ENCODE data around the gene PPP2R2D.
"Not testable (repeated sequence)": the region's sequence is repeated elsewhere in the genome, so short reads cannot be mapped to it uniquely, and the experiment has no call there.

PPP2R2D gene

DNA sequence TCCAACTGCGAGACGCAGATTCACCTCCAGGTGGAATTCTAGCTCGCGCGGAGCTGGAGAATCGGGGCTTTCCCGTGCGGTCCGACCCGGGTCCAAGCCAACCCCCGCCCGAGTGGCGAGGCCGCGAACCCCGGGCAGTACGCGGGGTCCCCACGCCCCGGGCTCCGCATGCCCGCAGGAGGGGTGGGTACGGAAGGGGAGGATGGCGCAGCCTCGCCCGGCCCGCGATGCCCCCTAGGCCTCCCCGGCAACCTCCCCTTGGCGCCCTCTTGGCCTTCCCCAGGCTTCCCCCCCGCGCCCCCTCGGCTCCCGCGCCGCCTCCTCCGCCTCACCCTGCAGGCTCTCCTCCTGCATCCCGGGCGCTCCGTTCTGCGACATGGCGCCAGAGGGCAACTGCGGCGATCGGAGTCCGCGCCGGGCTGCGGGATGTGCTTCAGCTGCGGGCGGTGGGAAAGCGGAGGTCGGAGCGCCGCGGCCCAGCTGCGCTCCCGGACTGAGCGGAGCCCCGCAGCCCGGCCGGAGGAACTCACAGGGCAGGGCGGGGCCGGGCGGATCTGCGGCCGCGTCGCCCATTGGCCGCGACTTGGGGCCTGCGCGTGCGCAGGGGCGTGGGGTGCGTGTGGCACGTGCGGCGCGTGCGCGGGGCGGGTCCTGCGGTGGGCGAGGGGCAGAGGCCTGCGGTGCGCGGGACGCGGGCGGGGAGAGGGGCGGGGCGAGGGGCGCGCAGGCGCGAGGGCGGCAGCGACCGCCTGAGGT is 80.8 kb downstream of the PPP2R2D start, which contains the start of gene BNIP3:
BNIP3 (minus strand) TSS at position 495 of the 756 bp plus-strand sequence; CDS start at position 378, 117 bp downstream.
- peak within 1 kb of the TSS; percentile 71 for H3K4me3 ChIP-seq (ENCODE audit: low read depth, low read length)
- H3K27me3 ChIP-seq (replicated peaks): no peaks in the 10 kb centered on the region
- peak; percentile 74 for DNase-seq
- TF ChIP-seq, protein P1, sequence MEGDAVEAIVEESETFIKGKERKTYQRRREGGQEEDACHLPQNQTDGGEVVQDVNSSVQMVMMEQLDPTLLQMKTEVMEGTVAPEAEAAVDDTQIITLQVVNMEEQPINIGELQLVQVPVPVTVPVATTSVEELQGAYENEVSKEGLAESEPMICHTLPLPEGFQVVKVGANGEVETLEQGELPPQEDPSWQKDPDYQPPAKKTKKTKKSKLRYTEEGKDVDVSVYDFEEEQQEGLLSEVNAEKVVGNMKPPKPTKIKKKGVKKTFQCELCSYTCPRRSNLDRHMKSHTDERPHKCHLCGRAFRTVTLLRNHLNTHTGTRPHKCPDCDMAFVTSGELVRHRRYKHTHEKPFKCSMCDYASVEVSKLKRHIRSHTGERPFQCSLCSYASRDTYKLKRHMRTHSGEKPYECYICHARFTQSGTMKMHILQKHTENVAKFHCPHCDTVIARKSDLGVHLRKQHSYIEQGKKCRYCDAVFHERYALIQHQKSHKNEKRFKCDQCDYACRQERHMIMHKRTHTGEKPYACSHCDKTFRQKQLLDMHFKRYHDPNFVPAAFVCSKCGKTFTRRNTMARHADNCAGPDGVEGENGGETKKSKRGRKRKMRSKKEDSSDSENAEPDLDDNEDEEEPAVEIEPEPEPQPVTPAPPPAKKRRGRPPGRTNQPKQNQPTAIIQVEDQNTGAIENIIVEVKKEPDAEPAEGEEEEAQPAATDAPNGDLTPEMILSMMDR (IDR thresholded peaks at IDR 0.05; ENCODE audit: low read depth, low read length, missing control alignments): peak; percentile 11
- no peaks in the 10 kb centered on the region for H3K36me3 ChIP-seq (replicated peaks)
- in situ Hi-C loops (cut with HindIII; ENCODE audit: low pct_ligation_motif_present, low sequenced_read_pairs): no loop called here
- H3K27ac ChIP-seq: no peak within 1 kb of the TSS

DNA sequence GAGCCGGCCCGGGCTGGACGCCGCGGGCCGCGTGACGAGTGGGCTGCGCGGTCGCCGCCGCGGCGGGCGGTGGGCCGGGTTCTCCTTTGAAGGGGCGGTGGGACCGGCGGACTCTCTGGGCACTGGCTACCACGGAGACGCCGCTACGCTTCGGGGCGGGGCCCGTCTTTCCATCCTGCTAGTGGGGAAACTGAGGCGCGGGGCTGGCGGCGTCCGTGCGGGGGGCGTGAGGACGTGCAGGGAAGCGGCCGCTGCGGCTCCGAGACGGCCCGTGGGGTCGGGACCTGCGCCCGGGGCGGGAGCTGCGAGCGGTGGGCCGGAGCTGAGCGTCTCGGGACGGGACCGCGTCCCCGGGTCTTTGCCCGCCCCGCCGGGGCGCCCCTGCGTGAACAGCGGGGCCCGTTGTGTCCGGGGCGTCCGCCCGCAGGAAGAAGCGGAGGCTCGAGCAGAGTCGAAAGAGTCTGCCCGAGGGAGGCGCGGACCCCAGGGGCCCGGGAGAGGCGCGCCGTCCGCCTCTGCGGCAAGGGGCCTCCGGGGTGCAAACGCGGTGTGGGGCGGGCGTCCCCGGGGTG is 81.5 kb downstream of the PPP2R2D start:
- no peaks in the 10 kb centered on the region for H3K36me3 ChIP-seq (replicated peaks)
- TF ChIP-seq, protein P1 (IDR thresholded peaks at IDR 0.05; ENCODE audit: low read depth, low read length, missing control alignments): no peak
- in situ Hi-C loops (cut with HindIII; ENCODE audit: low pct_ligation_motif_present, low sequenced_read_pairs): no loop called here
- DNase-seq: no peak
- no peak overlapping the region for H3K27ac ChIP-seq
- peak overlapping the region; percentile 71 for H3K4me3 ChIP-seq (ENCODE audit: low read depth, low read length)
- H3K27me3 ChIP-seq (replicated peaks): no peaks in the 10 kb centered on the region

DNA sequence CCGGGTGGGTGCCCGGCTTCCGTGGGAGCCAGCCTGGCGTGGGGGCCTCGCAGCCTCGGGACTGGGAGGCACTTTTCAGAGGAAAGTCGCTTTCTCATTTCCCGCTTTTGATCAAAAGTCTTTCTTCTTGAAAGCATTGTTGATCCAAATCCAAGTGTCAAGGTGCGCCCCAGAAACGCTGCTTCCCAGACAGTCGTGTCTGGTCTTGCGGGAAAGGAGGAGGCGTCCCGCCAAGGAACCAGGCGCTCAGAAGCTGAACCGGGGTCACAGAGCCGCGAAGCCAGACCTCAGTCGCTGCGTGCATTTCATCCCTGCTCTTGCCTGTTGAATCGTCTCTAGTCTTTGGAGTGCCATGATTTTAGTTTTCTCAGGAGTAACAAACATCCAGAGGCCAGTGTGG is 82.0 kb downstream of the PPP2R2D start:
- Histone ChIP-seq H3K4me3 (ENCODE audit: low read depth, low read length) (no peak overlapping the region), H3K27me3 (replicated peaks) (no peaks in the 10 kb centered on the region), H3K36me3 (replicated peaks) (no peaks in the 10 kb centered on the region), H3K27ac (no peak overlapping the region)
- TF ChIP-seq, protein P1 (IDR thresholded peaks at IDR 0.05; ENCODE audit: low read depth, low read length, missing control alignments): no peak
- DNase-seq: no peak
- in situ Hi-C loops (cut with HindIII; ENCODE audit: low pct_ligation_motif_present, low sequenced_read_pairs): no loop called here

DNA sequence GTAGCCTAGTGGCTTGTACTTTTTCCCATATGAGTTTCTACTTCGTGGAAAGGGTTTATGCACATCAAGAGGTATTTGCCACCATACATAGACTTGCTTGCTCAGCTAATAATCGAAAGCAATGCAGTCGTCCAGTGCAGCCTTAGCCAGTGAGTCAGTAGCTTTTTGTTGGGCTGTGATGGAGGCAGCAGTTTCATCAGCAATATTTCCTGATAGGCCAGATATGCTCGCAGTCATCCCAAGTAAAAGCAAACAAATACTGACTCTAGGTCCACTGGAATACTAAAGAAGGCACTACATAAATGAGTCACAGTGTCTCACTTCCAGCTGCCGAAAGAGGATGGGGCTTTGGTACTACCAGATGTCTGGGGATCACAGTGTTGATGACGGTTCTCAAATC is 83.0 kb downstream of the PPP2R2D start:
- H3K27me3 ChIP-seq (replicated peaks): no peaks in the 10 kb centered on the region
- in situ Hi-C loops (cut with HindIII; ENCODE audit: low pct_ligation_motif_present, low sequenced_read_pairs): no loop called here
- DNase-seq: peak; percentile 96

DNA sequence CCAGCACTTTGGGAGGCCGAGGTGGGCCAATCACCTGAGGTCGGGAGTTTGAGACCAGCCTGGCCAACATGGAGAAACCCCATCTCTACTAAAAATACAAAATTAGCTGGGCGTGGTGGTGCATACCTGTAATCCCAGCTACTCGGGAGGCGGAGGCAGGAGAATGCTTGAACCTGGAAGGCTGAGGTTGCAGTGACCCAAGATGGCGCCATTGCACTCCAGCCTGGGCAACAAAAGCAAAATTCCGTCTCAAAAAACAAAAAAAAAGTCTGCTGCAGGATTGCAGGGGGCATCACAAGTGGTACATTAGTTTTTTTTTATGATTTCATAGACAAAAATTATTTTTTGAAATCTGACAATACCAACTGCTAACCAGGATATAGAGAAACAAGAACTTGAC is 86.0 kb downstream of the PPP2R2D start:
- in situ Hi-C loops (cut with HindIII; ENCODE audit: low pct_ligation_motif_present, low sequenced_read_pairs); H3K27ac ChIP-seq; H3K36me3 ChIP-seq (replicated peaks); H3K4me3 ChIP-seq (ENCODE audit: low read depth, low read length); DNase-seq; H3K27me3 ChIP-seq (replicated peaks): not testable (repeated sequence)

More for the DNA sequence above, 83.0 kb downstream of the PPP2R2D start:
- Histone ChIP-seq H3K36me3 (replicated peaks) (no peaks in the 10 kb centered on the region), H3K4me3 (ENCODE audit: low read depth, low read length) (no peak overlapping the region), H3K27ac (no peak overlapping the region)
- TF ChIP-seq, protein P1 (IDR thresholded peaks at IDR 0.05; ENCODE audit: low read depth, low read length, missing control alignments): no peak

DNA sequence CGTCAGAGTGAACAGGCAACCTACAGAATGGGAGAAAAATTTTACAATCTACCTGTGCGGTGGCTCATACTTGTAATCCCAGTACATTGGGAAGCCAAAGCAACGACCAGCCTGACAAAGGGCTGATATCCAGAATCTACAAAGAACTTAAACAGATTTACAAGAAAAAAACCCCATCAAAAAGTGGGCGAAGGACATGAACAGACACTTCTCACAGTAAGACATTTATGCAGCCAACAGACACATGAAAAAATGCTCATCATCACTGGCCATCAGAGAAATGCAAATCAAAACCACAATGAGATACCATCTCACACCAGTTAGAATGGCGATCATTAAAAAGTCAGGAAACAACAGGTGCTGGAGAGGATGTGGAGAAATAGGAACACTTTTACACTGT is 86.5 kb downstream of the PPP2R2D start:
- H3K27me3 ChIP-seq (replicated peaks); H3K4me3 ChIP-seq (ENCODE audit: low read depth, low read length); H3K27ac ChIP-seq; in situ Hi-C loops (cut with HindIII; ENCODE audit: low pct_ligation_motif_present, low sequenced_read_pairs); H3K36me3 ChIP-seq (replicated peaks); DNase-seq: not testable (repeated sequence)

DNA sequence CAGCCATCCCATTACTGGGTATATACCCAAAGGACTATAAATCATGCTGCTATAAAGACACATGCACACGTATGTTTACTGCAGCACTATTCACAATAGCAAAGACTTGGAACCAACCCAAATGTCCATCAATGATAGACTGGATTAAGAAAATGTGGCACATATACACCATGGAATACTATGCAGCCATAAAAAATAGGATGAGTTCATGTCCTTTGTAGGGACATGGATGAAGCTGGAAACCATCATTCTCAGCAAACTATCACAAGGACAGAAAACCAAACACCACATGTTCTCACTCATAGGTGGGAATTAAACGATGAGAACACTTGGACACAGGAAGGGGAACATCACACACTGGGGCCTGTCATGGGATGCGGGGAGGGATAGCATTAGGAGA is 87.0 kb downstream of the PPP2R2D start:
- in situ Hi-C loops (cut with HindIII; ENCODE audit: low pct_ligation_motif_present, low sequenced_read_pairs); H3K27me3 ChIP-seq (replicated peaks); H3K4me3 ChIP-seq (ENCODE audit: low read depth, low read length); DNase-seq; H3K36me3 ChIP-seq (replicated peaks); H3K27ac ChIP-seq: not testable (repeated sequence)

Measured in brain microvascular endothelial cell (primary cell).